Caki2 (cell line): ENCODE data around the gene DFFB. TPM values are rescaled to one million over a fixed set of nuclear protein-coding genes. Genes with fewer than 3 reads are reported as not detected.

Experiments used
- DNase-seq: peaks from one replicate; pipeline ENCODE4 v3.0.0-alpha.2; 2015; ENCODE audit warnings: low read depth
- in situ Hi-C: cut with HindIII; loops from 2 replicates; pipeline ENCODE4 v1.10.0; 2016; ENCODE audit warnings: low sequenced_read_pairs, low pct_unique_long_range_greater_than_20kb, mixed read lengths
- total RNA-seq: library from RNA; depleted of rRNA; stranded (reverse); fragments of >200 nt; shearing (Covaris generic); gene quantifications from 2 replicates; pipeline ENCODE4 v1.2.3, GENCODE V29; 2014; ENCODE audit warnings: low replicate concordance

The DFFB gene
- total RNA-seq, 1 experiment from 2014 or later = 27.9 TPM

GRCh38 chr1:3863231-3863935, 6.1 kb downstream of the DFFB start:
- in situ Hi-C loops = no loop called here
- no peak for DNase-seq

DNA sequence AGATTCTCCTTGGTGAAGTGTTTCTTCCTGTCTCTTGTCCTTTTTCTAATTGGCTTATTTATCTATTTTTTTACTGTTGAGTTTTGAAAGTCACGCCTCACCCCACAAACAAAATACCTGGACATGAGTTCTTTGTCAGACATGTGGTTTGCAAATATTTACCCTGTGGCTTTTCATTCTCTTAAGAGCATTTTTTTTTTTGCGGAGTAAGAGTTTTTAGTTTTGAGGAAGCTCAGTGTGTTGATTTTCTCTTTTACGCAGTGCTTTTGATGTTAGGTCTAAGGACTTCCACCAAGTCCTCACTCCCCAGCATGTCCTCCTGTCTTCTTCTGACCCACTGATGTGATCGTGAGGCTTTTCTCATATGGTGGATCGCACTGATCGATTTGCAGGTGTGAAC, 7.6 kb downstream of the DFFB start:
- DNase-seq = peak; percentile 15
- in situ Hi-C loops = no loop called here

GRCh38 chr1:3865606-3866160, 8.4 kb downstream of the DFFB start:
- DNase-seq = no peak
- in situ Hi-C loops = no loop called here

- in situ Hi-C loops = no loop called here
- peak; percentile 6 for DNase-seq
Measured at GRCh38 chr1:3868464-3869006, 11.3 kb downstream of the DFFB start.

DNA sequence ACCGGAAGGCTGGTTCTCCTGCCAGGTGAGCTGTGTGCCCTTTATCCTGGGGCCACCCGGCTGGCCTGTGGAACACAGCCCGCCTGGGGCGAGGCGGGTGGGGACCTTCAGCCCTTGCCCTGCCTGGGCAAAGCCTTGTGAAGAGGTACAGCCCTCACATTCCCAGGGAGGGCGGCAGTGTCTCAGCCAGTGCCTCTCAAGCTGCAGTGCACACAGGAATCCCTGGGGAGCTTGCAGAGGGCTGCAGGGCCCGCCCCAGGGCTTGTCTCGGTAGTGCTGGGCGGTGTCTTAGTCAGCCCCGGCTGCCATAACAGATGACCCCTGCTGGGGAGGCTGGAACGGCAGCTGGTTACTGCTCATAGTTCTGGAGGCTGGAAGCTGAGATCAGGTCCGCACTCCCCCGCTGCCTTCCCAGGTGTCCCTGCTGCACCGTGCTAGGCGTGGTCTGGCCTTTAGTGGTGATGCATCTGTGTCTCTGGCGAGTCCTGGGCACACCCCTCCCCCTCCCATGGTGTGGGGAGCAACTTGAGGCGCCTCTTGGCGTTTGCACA, 12.6 kb downstream of the DFFB start:
- in situ Hi-C loops = no loop called here
- peak; percentile 6 for DNase-seq

- in situ Hi-C loops = no loop called here
- DNase-seq = no peak
Measured at GRCh38 chr1:3871451-3871805, 14.2 kb downstream of the DFFB start.

- in situ Hi-C loops = no loop called here
- DNase-seq = no peak
Measured at GRCh38 chr1:3872546-3872945, 15.3 kb downstream of the DFFB start.

DNA sequence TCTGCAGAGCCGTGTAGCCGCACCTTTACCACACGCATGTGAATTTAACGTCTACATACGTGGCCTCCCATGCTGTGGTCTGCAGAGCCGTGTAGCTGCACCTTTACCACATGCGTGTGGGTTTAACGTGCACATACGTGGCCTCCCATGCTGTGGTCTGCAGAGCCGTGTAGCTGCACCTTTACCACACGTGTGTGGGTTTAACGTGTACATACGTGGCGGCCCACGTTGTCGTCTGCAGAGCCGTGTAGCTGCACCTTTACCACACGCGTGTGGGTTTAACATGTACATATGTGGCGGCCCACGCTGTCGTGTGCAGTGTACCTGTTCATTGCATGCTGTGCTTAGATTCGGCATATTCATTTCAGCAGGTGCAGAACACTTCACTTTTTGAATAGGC, 17.5 kb downstream of the DFFB start:
- DNase-seq = no peak
- in situ Hi-C loops = no loop called here

GRCh38 chr1:3876716-3877115, 19.4 kb downstream of the DFFB start:
- no peak for DNase-seq
- in situ Hi-C loops = no loop called here

GRCh38 chr1:3879099-3879498, 21.8 kb downstream of the DFFB start:
- no peak for DNase-seq
- in situ Hi-C loops = no loop called here

GRCh38 chr1:3879787-3880428, 22.6 kb downstream of the DFFB start:
- in situ Hi-C loops = no loop called here
- no peak for DNase-seq

DNA sequence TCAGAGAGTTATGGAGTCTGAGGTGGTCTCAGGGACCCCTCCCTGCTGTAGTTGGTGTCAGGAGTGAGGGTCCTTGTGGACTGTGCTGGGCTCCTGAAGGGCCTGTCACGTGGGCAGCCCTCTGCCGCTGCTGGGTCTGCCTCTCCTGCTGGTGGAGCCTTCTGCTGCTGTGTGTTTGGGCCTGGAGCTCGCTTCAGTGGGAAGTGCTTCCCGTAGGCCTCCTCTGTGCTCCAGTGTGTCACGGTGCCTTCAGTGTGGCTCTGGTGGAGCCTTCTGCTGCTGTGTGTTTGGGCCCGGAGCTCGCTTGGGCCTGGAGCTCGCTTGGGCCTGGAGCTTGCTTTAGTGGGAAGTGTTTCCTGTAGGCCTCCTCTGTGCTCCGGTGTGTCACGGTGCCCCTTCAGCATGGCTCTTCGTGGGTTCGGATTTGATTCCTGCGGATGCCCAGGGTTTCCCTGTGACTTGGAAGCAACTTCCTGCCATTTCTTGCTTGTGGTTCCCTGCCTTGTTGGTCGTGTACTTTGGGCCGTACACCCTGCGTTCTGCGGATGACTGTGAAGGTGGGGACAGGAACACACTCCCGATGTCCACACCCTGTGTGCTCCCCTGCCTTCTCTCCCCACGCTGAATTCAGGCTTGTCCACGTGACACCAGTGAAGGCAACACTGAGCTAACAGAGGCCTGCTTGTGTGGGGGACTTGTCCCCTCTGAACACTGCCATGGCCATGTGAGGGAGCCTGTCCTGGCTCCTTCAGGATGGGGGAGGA, 23.3 kb downstream of the DFFB start:
- no peak for DNase-seq
- in situ Hi-C loops = no loop called here

GRCh38 chr1:3881193-3881480, 23.9 kb downstream of the DFFB start:
- in situ Hi-C loops = no loop called here
- no peak for DNase-seq

- in situ Hi-C loops = no loop called here
- DNase-seq = no peak
Measured at GRCh38 chr1:3883194-3883925, 26.1 kb downstream of the DFFB start.

GRCh38 chr1:3884966-3885365, 27.7 kb downstream of the DFFB start:
- in situ Hi-C loops = no loop called here
- no peak for DNase-seq

GRCh38 chr1:3885611-3886010, 28.3 kb downstream of the DFFB start:
- no peak for DNase-seq
- in situ Hi-C loops = no loop called here

GRCh38 chr1:3886106-3886670, 28.9 kb downstream of the DFFB start:
- in situ Hi-C loops = no loop called here
- no peak for DNase-seq

DNA sequence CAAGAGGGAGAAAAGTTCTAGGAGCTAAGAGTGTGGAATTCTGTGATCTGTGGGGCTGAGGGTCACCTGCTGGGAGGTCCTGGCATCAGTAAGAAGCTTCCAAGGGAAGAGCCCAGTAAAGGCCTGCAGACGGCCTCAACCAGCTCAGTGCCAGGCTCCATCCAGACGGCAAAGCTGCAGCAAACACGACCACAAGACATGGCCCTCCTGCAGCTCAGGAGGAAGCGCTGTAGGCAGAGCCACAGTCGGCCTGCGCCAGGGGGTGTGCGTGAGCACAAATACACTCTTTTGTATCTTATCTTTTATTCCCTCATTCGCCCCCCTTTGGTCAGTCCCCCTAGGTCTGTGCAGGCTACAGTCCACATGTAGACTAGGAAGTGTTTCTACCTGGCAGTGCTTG, 29.4 kb downstream of the DFFB start:
- in situ Hi-C loops = no loop called here
- DNase-seq = no peak
